ENCODE results near the gene RSRP1. TPM values are rescaled to one million over a fixed set of nuclear protein-coding genes. Genes with fewer than 3 reads are reported as not detected.

Gene RSRP1
- total and polyA plus RNA-seq, 7 experiments from 2014 or later: 52.9 to 449 (median 313) TPM

GRCh38 chr1:25193229-25193628 is 54.0 kb downstream of the RSRP1 start:
- H3K36me3 Mint-ChIP-seq: no peaks in the 10 kb centered on the region
- no peaks in the 10 kb centered on the region for H3K9me3 ChIP-seq (ENCODE audit: control insufficient read depth in 2 of 3, low read length in 3 of 3)
- peaks cover 0 to 10% (median 0%) of the 10 kb centered on the region in 5 donors for H3K27me3 Mint-ChIP-seq
- ChIA-PET CTCF (no interaction called here), POLR2A (no interaction called here)
- peaks cover 3 to 12% (median 7%) of the 10 kb centered on the region in 7 donors for H3K4me1 Mint-ChIP-seq
- DNase-seq: no peak
- no peaks in the 10 kb centered on the region for H3K9me3 Mint-ChIP-seq
- H3K27ac ChIP-seq (ENCODE audit: low read depth, low read length): no peak overlapping the region
- no peaks in the 10 kb centered on the region for H3K27me3 ChIP-seq (ENCODE audit: control insufficient read depth in 2 of 2, insufficient read depth in 2 of 2, low read length in 2 of 2)
- no peak overlapping the region for H3K4me3 ChIP-seq (ENCODE audit: low read length)
- H3K36me3 ChIP-seq (ENCODE audit: control insufficient read depth in 2 of 3, insufficient read depth in 3 of 3, low read length in 3 of 3): no peaks in the 10 kb centered on the region
- intact Hi-C loops (cut with micrococcal nuclease): no loop called here
- no peak overlapping the region for H3K27ac Mint-ChIP-seq
- no peak overlapping the region for H3K4me3 Mint-ChIP-seq
- H3K4me1 ChIP-seq (ENCODE audit: control insufficient read depth in 2 of 2, insufficient read depth in 2 of 2, low read length in 2 of 2): peaks cover 0 to 4% of the 10 kb centered on the region in 2 donors
- ATAC-seq: no peak

Other genes with a start within 250 kb of the RSRP1 start
- 10 to 100 TPM; 44.4 to 83.3 (median 59.4) TPM for gene SYF2, start 15.0 kb downstream of the RSRP1 start, total RNA-seq
- gene SYF2, start 15.0 kb downstream of the RSRP1 start, polyA plus RNA-seq: 10 to 100 TPM; 77.7 to 82.9 TPM
- under 1 TPM in 2 of 5 experiments, not detected in 3; 0.27 TPM for gene RHD, start 25.1 kb upstream of the RSRP1 start, total RNA-seq
- under 1 TPM; 0.15 to 0.28 TPM for gene RHD, start 25.1 kb upstream of the RSRP1 start, polyA plus RNA-seq
- 100 to 1,000 TPM in 1 of 5 experiments, 10 to 100 TPM in 4; 61.6 to 149 (median 79.0) TPM for gene TMEM50A, start 90.9 kb upstream of the RSRP1 start, total RNA-seq
- gene TMEM50A, start 90.9 kb upstream of the RSRP1 start, polyA plus RNA-seq: 100 to 1,000 TPM; 140 to 146 TPM
- 1 to 10 TPM in 1 of 5 experiments, under 1 TPM in 3, not detected in 1; 0.40 to 1.3 (median 0.69) TPM for gene RHCE, start 173.4 kb upstream of the RSRP1 start, total RNA-seq
- gene RHCE, start 173.4 kb upstream of the RSRP1 start, polyA plus RNA-seq: 1 to 10 TPM in 1 of 2 donors, under 1 TPM in 1; 0.61 to 1.0 TPM
- gene MACO1, start 183.4 kb upstream of the RSRP1 start, total RNA-seq: 10 to 100 TPM; 16.7 to 25.9 (median 22.0) TPM
- gene MACO1, start 183.4 kb upstream of the RSRP1 start, polyA plus RNA-seq: 1 to 10 TPM; 8.8 to 9.8 TPM